Measurements from ENCODE around the gene MARCHF10. TPM values are rescaled to one million over a fixed set of nuclear protein-coding genes. Genes with fewer than 3 reads are reported as not detected.

The MARCHF10 gene
- total RNA-seq, 2 donors from 2014 or later, result under 0.01 TPM; not detected in 1

DNA sequence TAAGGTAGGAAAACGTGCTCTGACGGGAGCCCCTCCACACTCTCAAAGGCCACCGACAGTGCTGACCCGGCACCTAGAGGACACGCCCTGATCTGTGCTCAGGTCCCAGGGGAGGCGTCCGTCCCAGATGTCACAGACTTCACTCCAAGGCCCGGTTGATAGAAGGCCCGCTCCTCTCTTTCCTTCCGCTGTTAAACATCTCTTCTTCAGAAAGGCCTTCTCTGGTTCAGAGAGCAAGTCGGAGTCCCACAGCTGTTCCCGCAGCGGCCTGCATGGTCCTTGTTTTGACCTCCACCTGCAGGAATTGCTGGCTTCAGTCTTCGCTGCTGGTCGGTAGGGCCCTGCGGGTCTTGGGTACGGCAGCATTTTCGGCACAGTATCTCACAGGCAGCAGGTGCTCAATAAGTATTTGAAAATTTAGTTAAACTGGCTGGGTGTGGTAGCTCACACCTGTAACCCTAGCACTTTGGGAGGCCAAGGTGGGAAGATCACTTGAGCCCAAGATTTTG lies 92.2 kb downstream of the MARCHF10 start:
- 87 to 93% methylated on average over 11 to 18 of the region's 18 CpGs for WGBS, 2 donors
- no peaks in the 10 kb centered on the region for H3K4me1 ChIP-seq
- ATAC-seq (no peak), DNase-seq (no peak)
- H3K4me3 ChIP-seq, result no peak overlapping the region
- H3K27me3 ChIP-seq, result no peaks in the 10 kb centered on the region
- intact Hi-C loops (cut with DNase I), result no loop called here
- no peaks in the 10 kb centered on the region for H3K9me3 ChIP-seq
- no peaks in the 10 kb centered on the region for H3K36me3 ChIP-seq (replicated peaks in 1 of 2; ENCODE audit: insufficient read depth in 1 of 2, low read depth in 2 of 2)
- H3K27ac ChIP-seq, result no peak overlapping the region
- TF ChIP-seq POLR2A (IDR thresholded peaks at IDR 0.05), result no peak
- TF ChIP-seq, protein P1, sequence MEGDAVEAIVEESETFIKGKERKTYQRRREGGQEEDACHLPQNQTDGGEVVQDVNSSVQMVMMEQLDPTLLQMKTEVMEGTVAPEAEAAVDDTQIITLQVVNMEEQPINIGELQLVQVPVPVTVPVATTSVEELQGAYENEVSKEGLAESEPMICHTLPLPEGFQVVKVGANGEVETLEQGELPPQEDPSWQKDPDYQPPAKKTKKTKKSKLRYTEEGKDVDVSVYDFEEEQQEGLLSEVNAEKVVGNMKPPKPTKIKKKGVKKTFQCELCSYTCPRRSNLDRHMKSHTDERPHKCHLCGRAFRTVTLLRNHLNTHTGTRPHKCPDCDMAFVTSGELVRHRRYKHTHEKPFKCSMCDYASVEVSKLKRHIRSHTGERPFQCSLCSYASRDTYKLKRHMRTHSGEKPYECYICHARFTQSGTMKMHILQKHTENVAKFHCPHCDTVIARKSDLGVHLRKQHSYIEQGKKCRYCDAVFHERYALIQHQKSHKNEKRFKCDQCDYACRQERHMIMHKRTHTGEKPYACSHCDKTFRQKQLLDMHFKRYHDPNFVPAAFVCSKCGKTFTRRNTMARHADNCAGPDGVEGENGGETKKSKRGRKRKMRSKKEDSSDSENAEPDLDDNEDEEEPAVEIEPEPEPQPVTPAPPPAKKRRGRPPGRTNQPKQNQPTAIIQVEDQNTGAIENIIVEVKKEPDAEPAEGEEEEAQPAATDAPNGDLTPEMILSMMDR (IDR thresholded peaks at IDR 0.05), result no peak

DNA sequence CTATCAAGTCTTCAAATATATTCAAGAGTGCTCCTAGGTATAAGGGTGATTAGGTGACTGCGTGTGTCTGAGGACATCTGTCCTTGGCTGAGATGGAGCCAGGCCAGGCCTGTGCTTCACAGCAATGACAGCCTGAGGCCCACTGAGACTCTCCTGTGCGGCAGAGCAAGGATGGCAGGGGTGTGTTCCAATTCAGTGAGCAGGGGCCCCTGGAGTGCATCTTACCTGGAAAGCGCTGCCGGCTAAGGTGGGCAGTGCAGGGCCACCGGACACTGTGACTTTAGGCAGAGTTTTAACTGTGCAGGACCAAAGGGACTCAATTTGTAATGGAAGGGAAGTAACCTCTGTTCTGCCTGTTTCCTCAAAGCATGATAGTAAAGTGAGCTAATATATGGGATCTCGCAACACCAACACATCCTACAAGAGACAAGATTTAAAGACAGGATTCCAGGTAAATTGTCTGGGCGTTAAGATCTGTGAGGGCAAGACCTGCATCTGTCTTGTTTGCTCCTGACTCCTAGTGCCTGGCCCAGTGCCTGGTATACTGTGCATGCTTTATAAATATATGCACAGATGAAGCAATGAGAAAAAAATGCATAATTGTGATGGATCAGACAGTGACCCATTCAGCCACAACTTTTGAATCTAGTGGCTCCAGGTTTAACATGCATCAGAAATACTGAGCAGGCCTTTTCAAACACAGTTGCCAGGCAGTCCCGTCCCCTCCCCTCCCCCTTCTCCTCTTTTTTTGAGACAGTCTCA lies 93.9 kb downstream of the MARCHF10 start:
- ATAC-seq (no peak), DNase-seq (no peak)
- H3K9me3 ChIP-seq, result no peaks in the 10 kb centered on the region
- TF ChIP-seq, protein P1 (IDR thresholded peaks at IDR 0.05), result no peak
- TF ChIP-seq POLR2A (IDR thresholded peaks at IDR 0.05), result no peak
- WGBS, 2 donors, result 85 to 90% methylated on average over 8 of the region's 8 CpGs
- no peak overlapping the region for H3K27ac ChIP-seq
- no peaks in the 10 kb centered on the region for H3K36me3 ChIP-seq (replicated peaks in 1 of 2; ENCODE audit: insufficient read depth in 1 of 2, low read depth in 2 of 2)
- H3K27me3 ChIP-seq, result no peaks in the 10 kb centered on the region
- intact Hi-C loops (cut with DNase I), result no loop called here
- H3K4me1 ChIP-seq, result no peaks in the 10 kb centered on the region
- no peak overlapping the region for H3K4me3 ChIP-seq

DNA sequence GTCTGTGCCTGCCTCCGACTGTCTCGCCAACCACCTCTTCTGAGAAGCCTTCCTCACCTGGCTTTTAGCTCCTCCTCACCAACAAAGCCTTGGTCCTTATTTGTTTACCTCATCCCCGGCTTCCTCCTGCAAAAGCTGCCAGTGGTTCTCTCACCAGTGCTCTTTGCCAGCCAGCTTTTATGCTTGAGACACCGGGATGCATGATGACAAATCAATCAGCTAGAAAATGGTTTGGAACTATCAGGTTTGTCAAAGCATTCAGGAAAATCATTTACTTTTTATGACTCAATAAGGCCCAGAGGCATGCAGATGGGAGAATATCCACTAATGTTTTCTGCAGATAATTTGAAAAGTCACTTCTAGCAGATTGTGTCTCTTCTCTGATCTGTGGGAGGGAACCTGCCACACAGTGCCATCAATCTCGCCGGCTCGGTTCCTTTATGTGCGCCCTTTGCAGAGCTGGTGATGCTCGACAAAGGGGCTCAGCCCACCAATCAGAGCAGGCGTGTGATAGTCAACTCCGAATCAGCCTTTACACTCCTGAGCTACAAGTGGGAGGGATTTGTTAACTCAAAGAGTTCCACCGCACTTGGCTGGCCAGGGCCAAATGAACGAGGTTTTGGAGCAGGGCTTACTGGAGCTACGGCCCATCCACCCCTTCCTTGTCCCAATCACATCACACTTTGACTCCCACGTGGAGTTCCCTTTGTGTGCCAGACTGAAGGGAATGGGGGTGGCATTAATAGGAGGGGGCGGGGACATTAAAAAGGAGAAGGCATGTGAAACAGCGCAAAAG lies 94.8 kb downstream of the MARCHF10 start:
- TF ChIP-seq, protein P1 (IDR thresholded peaks at IDR 0.05), result no peak
- no peak for TF ChIP-seq POLR2A (IDR thresholded peaks at IDR 0.05)
- DNase-seq (no peak), ATAC-seq (no peak)
- Histone ChIP-seq H3K9me3 (no peaks in the 10 kb centered on the region), H3K4me1 (no peaks in the 10 kb centered on the region), H3K36me3 (replicated peaks in 1 of 2; ENCODE audit: insufficient read depth in 1 of 2, low read depth in 2 of 2) (no peaks in the 10 kb centered on the region), H3K27me3 (no peaks in the 10 kb centered on the region), H3K4me3 (no peak overlapping the region), H3K27ac (no peak overlapping the region)
- WGBS, 2 donors, result 81 to 85% methylated on average over 17 of the region's 17 CpGs
- intact Hi-C loops (cut with DNase I), result no loop called here

DNA sequence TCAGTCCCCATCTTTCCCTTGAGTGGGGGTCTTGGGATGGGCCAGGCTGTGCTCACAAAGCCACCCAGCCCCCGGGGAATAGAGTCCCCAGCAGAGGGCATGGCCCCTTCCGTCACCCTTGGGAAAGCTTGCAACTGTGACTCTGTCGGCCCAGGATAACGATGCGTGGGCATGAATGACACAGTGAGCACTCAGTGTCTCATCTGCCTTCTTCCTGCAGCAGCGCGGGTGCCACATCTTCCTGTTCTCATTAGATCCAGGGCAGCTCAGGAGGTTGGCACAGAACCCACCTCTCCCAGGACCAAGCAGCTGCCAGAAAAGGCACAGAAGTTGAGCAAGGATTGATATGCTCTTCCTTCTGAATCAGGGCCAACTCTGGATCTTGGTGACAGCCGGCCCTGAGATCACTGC lies 95.9 kb downstream of the MARCHF10 start:
- H3K27ac ChIP-seq, result no peak overlapping the region
- WGBS, 2 donors, result 43 to 64% methylated on average over 4 to 8 of the region's 8 CpGs
- no peaks in the 10 kb centered on the region for H3K27me3 ChIP-seq
- no peaks in the 10 kb centered on the region for H3K9me3 ChIP-seq
- H3K36me3 ChIP-seq (replicated peaks in 1 of 2; ENCODE audit: insufficient read depth in 1 of 2, low read depth in 2 of 2), result no peaks in the 10 kb centered on the region
- no peak for TF ChIP-seq POLR2A (IDR thresholded peaks at IDR 0.05)
- TF ChIP-seq, protein P1 (IDR thresholded peaks at IDR 0.05), result no peak
- no peak for DNase-seq
- H3K4me1 ChIP-seq, result no peaks in the 10 kb centered on the region
- no peak for ATAC-seq
- intact Hi-C loops (cut with DNase I), result no loop called here
- H3K4me3 ChIP-seq, result no peak overlapping the region
